ENCODE results near the gene RHAG. TPM values are rescaled to one million over a fixed set of nuclear protein-coding genes. Genes with fewer than 3 reads are reported as not detected.

The RHAG gene
- total RNA-seq, 4 donors from 2014 or later = 0.25 to 0.94 (median 0.27) TPM; not detected in 1

GRCh38 chr6:49582529-49582928 is 54.1 kb downstream of the RHAG start:
- Histone ChIP-seq H3K27ac (no peak overlapping the region), H3K9me3 (no peaks in the 10 kb centered on the region), H3K4me1 (no peaks in the 10 kb centered on the region), H3K36me3 (no peaks in the 10 kb centered on the region), H3K27me3 (no peaks in the 10 kb centered on the region), H3K4me3 (no peak overlapping the region)
- no peak for ATAC-seq
- TF ChIP-seq EP300 (IDR thresholded peaks at IDR 0.05) (no peak), POLR2AphosphoS5 (IDR thresholded peaks at IDR 0.05) (no peak), CTCF (IDR thresholded peaks at IDR 0.05) (no peak), POLR2A (IDR thresholded peaks at IDR 0.05) (no peak)
- WGBS, 2 donors (ENCODE audit: low coverage in 1 of 2) = 63 to 75% methylated on average over 1 of the region's 1 CpG

GRCh38 chr6:49579649-49580048 is 57.0 kb downstream of the RHAG start:
- ATAC-seq = no peak
- H3K4me1 ChIP-seq = peaks cover 0 to 5% (median 0%) of the 10 kb centered on the region in 3 donors
- H3K27ac ChIP-seq = no peak overlapping the region
- no peaks in the 10 kb centered on the region for H3K9me3 ChIP-seq
- no peaks in the 10 kb centered on the region for H3K27me3 ChIP-seq
- no peaks in the 10 kb centered on the region for H3K36me3 ChIP-seq
- H3K4me3 ChIP-seq = no peak overlapping the region
- no peak for TF ChIP-seq POLR2AphosphoS5 (IDR thresholded peaks at IDR 0.05)

- Histone ChIP-seq H3K27me3 (no peaks in the 10 kb centered on the region), H3K27ac (no peak overlapping the region)
- 82 to 100% methylated on average over 1 of the region's 1 CpG for WGBS, 2 donors (ENCODE audit: low coverage in 1 of 2)
Measured at GRCh38 chr6:49576618-49577017, 60.0 kb downstream of the RHAG start.

GRCh38 chr6:49570474-49571079 is 66.1 kb downstream of the RHAG start:
- TF ChIP-seq CTCF (IDR thresholded peaks at IDR 0.05) = no peak
- TF ChIP-seq POLR2A (IDR thresholded peaks at IDR 0.05) = no peak
- TF ChIP-seq EP300 (IDR thresholded peaks at IDR 0.05) = no peak
- TF ChIP-seq POLR2AphosphoS5 (IDR thresholded peaks at IDR 0.05) = no peak
- Histone ChIP-seq H3K4me3 (no peak overlapping the region), H3K27ac (no peak overlapping the region), H3K9me3 (no peaks in the 10 kb centered on the region), H3K27me3 (no peaks in the 10 kb centered on the region), H3K36me3 (no peaks in the 10 kb centered on the region), H3K4me1 (peaks cover 0 to under 1% (median 0%) of the 10 kb centered on the region in 3 donors)
- no peak for ATAC-seq
- WGBS, 2 donors (ENCODE audit: low coverage in 1 of 2) = 40 to 78% methylated on average over 3 to 6 of the region's 6 CpGs

More at GRCh38 chr6:49576618-49577017, 60.0 kb downstream of the RHAG start:
- Histone ChIP-seq H3K36me3 (no peaks in the 10 kb centered on the region), H3K9me3 (no peaks in the 10 kb centered on the region), H3K4me1 (peaks cover 0 to 5% (median 0%) of the 10 kb centered on the region in 3 donors), H3K4me3 (no peak overlapping the region)
- no peak for ATAC-seq
- TF ChIP-seq EP300 (IDR thresholded peaks at IDR 0.05) (no peak), CTCF (IDR thresholded peaks at IDR 0.05) (no peak), POLR2AphosphoS5 (IDR thresholded peaks at IDR 0.05) (no peak), POLR2A (IDR thresholded peaks at IDR 0.05) (no peak)

GRCh38 chr6:49565855-49566254 is 70.8 kb downstream of the RHAG start:
- Histone ChIP-seq H3K4me3 (no peak overlapping the region), H3K27ac (no peak overlapping the region), H3K27me3 (peaks cover 9% of the 10 kb centered on the region), H3K36me3 (no peaks in the 10 kb centered on the region), H3K9me3 (peaks cover 0 to 9% (median 0%) of the 10 kb centered on the region in 3 donors), H3K4me1 (no peaks in the 10 kb centered on the region)
- peak; percentile 61 for ATAC-seq
- WGBS, 2 donors (ENCODE audit: low coverage in 1 of 2) = 72 to 86% methylated on average over 9 to 10 of the region's 10 CpGs
- TF ChIP-seq POLR2A (IDR thresholded peaks at IDR 0.05) (no peak), CTCF (IDR thresholded peaks at IDR 0.05) (no peak), POLR2AphosphoS5 (IDR thresholded peaks at IDR 0.05) (no peak), EP300 (IDR thresholded peaks at IDR 0.05) (no peak)

Measured in gastroesophageal sphincter (tissue), 4 donors.